ENCODE results near the gene BSG. TPM values are rescaled to one million over a fixed set of nuclear protein-coding genes. Genes with fewer than 3 reads are reported as not detected.

Gene BSG
- total RNA-seq, 1 donor from 2014 or later: 366 TPM

DNA sequence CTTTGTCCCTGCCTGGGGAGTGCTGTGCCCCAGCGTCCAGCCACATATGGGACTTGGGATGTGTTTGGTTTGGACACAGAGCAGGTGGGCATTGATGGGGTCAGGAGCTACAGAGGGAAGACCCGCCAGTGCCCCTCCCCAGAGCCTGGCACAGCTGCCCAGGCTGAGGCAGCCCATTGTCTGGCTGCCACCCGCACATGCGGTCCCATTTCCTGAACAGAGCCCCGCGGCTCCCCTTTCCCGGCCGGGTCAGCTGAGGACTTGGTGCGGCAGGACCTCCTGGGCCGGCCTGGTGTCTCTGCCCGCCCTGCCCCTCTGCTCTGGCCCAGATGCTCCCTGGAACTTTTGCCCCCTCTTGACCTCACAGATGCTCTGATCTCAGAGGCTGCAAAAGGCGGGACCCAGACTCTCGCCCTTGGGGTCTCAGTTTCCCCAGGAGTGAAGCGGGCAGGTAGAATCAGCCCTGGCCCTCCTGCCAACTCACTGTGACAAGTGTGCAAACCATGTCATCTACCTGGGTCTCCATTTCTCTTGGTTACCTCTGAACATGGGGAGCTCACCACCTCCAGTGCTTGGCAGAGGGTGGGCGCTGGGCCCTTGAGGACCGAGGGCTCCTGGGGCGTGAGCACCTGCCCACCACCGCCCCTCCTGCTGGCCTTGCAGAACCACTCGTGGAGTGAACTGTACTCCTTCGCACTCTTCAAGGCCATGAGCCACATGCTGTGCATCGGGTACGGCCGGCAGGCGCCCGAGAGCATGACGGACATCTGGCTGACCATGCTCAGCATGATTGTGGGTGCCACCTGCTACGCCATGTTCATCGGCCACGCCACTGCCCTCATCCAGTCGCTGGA is 35.1 kb downstream of the BSG start:
- no peak overlapping the region for H3K4me3 ChIP-seq
- no peak overlapping the region for H3K27ac ChIP-seq
- intact Hi-C loops (cut with DNase I): no loop called here
- ATAC-seq: no peak
- TF ChIP-seq, protein P1, sequence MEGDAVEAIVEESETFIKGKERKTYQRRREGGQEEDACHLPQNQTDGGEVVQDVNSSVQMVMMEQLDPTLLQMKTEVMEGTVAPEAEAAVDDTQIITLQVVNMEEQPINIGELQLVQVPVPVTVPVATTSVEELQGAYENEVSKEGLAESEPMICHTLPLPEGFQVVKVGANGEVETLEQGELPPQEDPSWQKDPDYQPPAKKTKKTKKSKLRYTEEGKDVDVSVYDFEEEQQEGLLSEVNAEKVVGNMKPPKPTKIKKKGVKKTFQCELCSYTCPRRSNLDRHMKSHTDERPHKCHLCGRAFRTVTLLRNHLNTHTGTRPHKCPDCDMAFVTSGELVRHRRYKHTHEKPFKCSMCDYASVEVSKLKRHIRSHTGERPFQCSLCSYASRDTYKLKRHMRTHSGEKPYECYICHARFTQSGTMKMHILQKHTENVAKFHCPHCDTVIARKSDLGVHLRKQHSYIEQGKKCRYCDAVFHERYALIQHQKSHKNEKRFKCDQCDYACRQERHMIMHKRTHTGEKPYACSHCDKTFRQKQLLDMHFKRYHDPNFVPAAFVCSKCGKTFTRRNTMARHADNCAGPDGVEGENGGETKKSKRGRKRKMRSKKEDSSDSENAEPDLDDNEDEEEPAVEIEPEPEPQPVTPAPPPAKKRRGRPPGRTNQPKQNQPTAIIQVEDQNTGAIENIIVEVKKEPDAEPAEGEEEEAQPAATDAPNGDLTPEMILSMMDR (IDR thresholded peaks at IDR 0.05): no peak
- no peaks in the 10 kb centered on the region for H3K9me3 ChIP-seq
- no peak for DNase-seq
- peaks cover 32% of the 10 kb centered on the region for H3K4me1 ChIP-seq
- no peaks in the 10 kb centered on the region for H3K27me3 ChIP-seq (ENCODE audit: low read depth)
- H3K36me3 ChIP-seq: no peaks in the 10 kb centered on the region

GRCh38 chr19:608155-609003 is 36.0 kb downstream of the BSG start:
- Histone ChIP-seq H3K4me1 (peaks cover 32% of the 10 kb centered on the region), H3K4me3 (no peak overlapping the region), H3K36me3 (no peaks in the 10 kb centered on the region), H3K27me3 (ENCODE audit: low read depth) (no peaks in the 10 kb centered on the region), H3K27ac (no peak overlapping the region), H3K9me3 (no peaks in the 10 kb centered on the region)
- intact Hi-C loops (cut with DNase I): no loop called here
- DNase-seq (no peak), ATAC-seq (peak in 1 of 2 donors; percentile 3)
- TF ChIP-seq, protein P1 (IDR thresholded peaks at IDR 0.05): no peak

DNA sequence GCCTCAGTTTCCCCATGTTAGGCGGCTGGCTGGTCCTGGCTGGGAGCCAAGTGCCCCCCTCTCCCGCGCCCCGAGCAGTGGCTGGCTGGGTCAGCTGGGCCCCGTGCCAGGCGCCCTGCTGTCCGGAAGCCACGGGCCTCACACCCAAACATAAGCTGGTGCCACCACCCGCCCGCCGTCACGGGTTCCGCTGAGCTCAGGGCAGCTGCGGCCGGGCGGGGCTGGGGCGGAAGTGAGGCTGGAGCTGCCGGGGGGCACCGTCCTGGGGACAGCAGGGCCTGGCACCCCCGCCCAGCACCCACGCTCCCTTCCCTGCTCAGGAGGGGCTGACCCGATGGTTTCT is 36.6 kb downstream of the BSG start:
- H3K4me1 ChIP-seq: peaks cover 32% of the 10 kb centered on the region
- TF ChIP-seq, protein P1 (IDR thresholded peaks at IDR 0.05): no peak
- peak; percentile 81 for DNase-seq
- ATAC-seq: peak; percentile 40 to 68
- no peaks in the 10 kb centered on the region for H3K9me3 ChIP-seq
- no peaks in the 10 kb centered on the region for H3K27me3 ChIP-seq (ENCODE audit: low read depth)
- H3K4me3 ChIP-seq: no peak overlapping the region
- peak overlapping the region; percentile 28 for H3K27ac ChIP-seq
- intact Hi-C loops (cut with DNase I): no loop called here
- H3K36me3 ChIP-seq: no peaks in the 10 kb centered on the region

DNA sequence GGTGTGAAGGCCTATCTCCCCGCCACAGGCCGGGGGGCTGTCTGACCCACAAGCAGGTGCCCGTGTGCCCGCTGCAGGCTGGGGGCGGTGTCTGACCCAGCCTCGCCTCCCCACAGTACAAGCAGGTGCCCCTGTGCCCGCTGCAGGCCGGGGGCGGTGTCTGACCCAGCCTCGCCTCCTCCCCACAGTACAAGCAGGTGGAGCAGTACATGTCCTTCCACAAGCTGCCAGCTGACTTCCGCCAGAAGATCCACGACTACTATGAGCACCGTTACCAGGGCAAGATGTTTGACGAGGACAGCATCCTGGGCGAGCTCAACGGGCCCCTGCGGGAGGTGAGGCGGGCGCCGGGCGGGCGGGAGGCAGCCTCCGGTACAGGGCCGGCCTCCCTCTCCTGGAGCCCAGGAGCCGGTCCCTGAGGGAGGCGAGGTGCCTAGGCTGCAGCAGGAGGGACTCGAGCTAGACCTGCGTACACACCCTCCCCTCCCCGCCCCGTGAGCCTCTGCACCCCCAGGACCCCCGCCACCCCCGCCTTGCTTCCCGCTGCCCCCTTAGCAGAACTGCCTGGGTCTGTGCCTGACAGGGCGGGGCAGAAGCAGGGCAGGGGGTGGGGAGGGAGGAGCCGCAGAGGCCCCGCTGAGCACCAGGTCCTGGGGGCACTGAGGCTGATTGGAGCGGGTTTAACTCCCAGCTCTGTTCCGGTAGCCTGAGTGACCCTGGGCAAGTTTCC is 37.8 kb downstream of the BSG start:
- TF ChIP-seq, protein P1 (IDR thresholded peaks at IDR 0.05): no peak
- DNase-seq (no peak), ATAC-seq (peak; percentile 13 to 39)
- H3K9me3 ChIP-seq: no peaks in the 10 kb centered on the region
- peak overlapping the region; percentile 75 for H3K27ac ChIP-seq
- H3K27me3 ChIP-seq (ENCODE audit: low read depth): no peaks in the 10 kb centered on the region
- H3K4me3 ChIP-seq: peak overlapping the region; percentile 43
- intact Hi-C loops (cut with DNase I): no loop called here
- peaks cover 32% of the 10 kb centered on the region for H3K4me1 ChIP-seq
- no peaks in the 10 kb centered on the region for H3K36me3 ChIP-seq

GRCh38 chr19:610801-611480 is 38.5 kb downstream of the BSG start:
- ATAC-seq: peak; percentile 51 to 58
- intact Hi-C loops (cut with DNase I): no loop called here
- H3K27ac ChIP-seq: peak overlapping the region; percentile 75

More at GRCh38 chr19:610801-611480, 38.5 kb downstream of the BSG start:
- H3K9me3 ChIP-seq: no peaks in the 10 kb centered on the region
- TF ChIP-seq, protein P1 (IDR thresholded peaks at IDR 0.05): no peak
- H3K4me3 ChIP-seq: peak overlapping the region; percentile 43
- peaks cover 35% of the 10 kb centered on the region for H3K4me1 ChIP-seq
- H3K27me3 ChIP-seq (ENCODE audit: low read depth): peaks cover 4% of the 10 kb centered on the region
- no peak for DNase-seq
- H3K36me3 ChIP-seq: no peaks in the 10 kb centered on the region
